Panc1 (cell line): Measurements from ENCODE around the gene PDE6A.

Experiments used
- POLR2AphosphoS5 ChIP-seq: IDR thresholded peaks from 2 replicates; pipeline ENCODE4 v1.6.1; 2012; ENCODE audit warnings: mild to moderate bottlenecking, low read depth, low read length, moderate library complexity
- TF ChIP-seq, protein P1 (sequence below): fragments of 450-650 bp; IDR thresholded peaks from 2 replicates; pipeline ENCODE4 v1.5.1; 2017; ENCODE audit warnings: mild to moderate bottlenecking

DNA sequence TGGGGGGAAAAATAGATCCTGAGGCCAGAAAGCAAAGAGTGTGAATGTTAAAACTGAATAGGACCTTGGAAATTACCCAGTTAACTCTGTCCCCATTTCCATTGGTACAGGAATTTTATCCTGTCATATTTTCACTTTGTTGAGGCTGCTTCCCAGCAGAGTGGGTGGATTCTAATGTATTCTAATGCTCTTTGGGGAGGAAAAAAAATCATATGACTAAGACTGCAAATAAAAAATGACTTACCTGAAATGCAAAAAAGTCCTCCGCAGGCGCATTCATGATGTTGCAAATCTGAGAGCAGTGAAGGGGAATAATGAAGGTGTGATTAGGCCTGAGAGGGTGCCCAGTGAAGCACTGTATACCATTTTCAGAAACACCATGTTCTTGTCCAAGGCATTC lies 41.2 kb downstream of the PDE6A start:
- TF ChIP-seq, protein P1, sequence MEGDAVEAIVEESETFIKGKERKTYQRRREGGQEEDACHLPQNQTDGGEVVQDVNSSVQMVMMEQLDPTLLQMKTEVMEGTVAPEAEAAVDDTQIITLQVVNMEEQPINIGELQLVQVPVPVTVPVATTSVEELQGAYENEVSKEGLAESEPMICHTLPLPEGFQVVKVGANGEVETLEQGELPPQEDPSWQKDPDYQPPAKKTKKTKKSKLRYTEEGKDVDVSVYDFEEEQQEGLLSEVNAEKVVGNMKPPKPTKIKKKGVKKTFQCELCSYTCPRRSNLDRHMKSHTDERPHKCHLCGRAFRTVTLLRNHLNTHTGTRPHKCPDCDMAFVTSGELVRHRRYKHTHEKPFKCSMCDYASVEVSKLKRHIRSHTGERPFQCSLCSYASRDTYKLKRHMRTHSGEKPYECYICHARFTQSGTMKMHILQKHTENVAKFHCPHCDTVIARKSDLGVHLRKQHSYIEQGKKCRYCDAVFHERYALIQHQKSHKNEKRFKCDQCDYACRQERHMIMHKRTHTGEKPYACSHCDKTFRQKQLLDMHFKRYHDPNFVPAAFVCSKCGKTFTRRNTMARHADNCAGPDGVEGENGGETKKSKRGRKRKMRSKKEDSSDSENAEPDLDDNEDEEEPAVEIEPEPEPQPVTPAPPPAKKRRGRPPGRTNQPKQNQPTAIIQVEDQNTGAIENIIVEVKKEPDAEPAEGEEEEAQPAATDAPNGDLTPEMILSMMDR = no peak
- no peak for TF ChIP-seq POLR2AphosphoS5
